HT1080 (cell line): ENCODE measurements around the gene TSPAN17. TPM values are rescaled to one million over a fixed set of nuclear protein-coding genes. Genes with fewer than 3 reads are reported as not detected.
"Not testable (repeated sequence)": the region's sequence is repeated elsewhere in the genome, so short reads cannot be mapped to it uniquely, and the experiment has no call there.

ENCODE experiments used
- DNase-seq: peaks from one replicate; pipeline ENCODE4 v3.0.0-alpha.2; 2015; ENCODE audit warnings: low read depth
- total RNA-seq: library from RNA; depleted of rRNA; stranded (reverse); fragments of >200 nt; shearing (Covaris generic); gene quantifications from 2 replicates; pipeline ENCODE4 v1.2.3, GENCODE V29; 2014

Gene TSPAN17
- total RNA-seq, 1 experiment from 2014 or later = 47.7 TPM

DNA sequence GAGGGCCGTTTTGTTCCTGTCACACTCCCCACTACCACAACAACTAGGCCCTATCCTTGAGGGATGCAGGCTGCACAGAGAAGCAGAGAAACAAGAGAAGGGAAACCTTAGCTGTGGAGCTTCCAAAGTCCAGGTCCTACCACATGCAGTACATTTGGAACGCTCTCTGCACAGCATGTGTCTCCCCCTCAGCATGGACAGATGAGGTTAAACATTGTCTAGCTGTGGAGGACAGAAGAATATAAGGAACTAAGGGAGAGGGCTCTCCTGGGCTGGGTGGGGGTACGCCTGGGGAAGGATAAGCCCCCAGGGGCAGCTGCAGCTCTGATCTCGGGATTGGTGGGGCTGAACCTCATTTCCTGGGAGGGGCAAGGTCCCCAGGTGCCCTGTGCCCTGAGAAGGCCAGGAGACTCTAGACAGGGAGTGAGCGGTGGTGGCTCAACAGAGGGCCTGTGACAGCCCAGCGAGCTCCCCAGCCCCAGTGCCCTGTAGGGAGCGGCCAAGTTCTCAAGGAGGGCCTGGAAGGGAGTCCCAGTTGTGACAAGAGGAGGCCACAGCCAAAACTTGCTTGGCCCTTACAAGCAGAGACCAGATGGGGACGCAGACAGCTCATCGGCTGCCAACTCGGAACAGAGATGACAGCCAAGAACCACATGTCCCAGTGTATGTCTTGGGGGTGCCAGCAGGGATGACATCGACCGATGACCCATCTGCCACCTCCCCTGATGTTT lies 30.1 kb downstream of the TSPAN17 start:
- DNase-seq = no peak

DNA sequence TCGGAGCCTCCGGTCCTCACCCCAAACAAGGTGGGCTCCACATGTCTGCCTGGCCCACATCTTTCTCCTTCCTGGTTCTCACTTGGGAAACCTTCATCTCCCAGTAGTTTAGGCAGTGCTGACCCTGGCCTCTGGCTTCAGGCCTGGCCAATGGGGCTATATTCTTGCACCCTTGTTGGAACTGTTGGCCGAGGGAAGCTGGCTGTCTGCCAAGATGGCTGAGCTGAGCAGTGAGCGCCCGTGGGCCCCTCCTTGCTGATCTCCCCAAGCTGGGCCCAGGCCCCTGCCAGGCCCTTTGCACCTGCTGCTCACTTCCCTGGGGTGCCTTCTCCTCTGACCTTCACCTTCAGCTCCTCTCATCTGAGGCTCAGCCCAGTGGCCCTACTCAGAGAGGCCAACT lies 31.3 kb downstream of the TSPAN17 start:
- no peak for DNase-seq

DNA sequence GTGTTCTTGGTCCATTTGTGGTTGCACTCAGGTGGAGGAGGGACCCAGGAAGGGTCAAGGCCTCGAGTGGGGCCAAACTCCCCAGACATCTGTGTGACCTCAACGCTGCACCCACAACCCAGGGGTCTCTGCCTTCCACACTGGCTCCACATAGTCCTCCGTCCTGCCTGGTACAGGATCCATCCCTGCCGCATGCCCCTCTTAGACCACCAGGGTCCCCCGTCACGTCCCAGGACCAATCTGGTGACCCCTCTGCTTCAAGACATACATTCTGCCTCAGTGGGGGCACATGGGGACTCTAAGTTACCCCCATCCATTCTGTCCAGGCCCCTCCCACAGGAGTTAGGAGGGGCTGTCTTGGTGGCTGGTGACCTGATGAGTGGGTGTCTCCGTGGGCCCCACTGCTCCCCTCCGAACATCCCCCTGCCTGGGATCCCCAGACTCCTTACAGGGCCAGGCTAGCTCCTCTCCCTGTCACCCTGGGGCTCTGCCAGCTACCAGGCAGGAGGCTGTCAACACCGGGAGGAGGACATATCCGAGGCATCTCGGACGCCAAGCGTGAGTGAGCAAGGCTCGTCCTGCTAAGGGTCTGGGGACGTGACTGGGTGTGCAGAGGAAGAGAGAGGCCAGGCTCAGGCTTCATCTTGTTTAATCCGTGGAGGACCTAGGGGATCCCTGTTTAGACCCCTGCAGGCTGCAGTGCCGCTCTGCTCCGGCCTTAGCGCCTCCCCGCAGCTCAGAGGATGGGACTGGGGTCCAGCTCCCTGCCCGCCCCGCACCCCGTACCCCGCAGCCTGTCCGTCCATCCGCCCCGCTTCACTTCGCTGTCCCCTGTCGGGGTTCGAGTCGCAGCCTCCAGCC lies 32.3 kb downstream of the TSPAN17 start:
- no peak for DNase-seq

DNA sequence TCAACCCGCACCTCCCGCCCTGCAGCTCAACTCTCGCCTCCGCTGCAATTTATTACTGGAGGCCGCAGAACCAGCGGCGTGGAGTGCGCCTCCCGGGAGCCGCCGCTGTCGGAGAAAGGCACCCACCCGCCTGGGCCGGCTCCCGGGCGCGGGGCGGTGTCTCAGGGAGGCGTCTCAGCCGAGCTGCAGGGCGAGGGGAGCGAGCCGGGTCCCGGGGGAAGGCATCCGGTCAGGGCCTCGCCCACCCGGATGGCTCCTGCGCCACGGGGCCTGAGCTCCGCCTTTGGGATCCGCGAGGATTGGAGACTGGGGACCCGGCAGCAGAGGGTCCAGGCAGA lies 32.9 kb downstream of the TSPAN17 start:
- DNase-seq = no peak

DNA sequence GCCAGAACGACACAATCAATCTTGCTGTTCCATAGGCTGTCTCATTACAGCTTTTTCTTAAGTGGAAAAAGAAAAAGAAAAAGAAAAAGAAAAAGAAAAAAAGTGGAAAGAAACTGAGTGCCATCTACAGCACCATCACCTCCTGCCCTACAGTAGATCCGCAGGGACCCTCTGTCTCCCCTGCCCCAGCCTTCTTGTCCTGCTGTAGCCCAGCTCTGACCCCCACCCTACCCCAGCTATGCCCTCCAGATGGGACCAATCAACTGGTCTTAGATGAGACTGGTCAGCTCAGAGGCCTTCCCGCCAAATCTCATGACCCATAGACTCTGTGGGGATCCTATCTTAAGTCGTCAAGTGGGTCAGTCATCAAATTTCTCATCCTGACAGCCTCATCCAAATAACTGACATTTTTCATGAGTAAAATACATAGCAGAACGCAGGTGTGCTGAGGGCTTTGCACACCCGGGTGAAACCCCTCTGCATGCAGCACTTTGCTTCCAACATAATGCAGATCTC lies 34.8 kb downstream of the TSPAN17 start:
- DNase-seq = no peak

DNA sequence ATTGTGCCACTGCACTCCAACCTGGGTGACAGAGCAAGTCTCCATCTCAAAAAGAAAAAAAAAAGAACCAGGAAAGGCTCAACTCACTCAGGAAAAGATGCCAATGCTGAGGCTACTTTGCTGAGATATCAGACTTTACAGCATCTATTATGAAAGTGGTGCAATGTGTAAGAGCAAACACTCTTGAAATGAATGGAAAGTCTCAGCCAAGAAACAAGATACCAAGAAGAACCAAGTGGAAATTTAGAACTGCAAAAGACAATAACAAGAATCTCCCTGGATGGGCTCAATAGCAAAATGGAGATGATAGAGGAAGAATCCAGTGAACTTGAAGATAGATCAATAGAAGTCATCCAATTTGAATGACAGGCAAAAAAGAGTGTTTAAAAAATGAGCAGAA lies 37.7 kb downstream of the TSPAN17 start:
- no peak for DNase-seq

DNA sequence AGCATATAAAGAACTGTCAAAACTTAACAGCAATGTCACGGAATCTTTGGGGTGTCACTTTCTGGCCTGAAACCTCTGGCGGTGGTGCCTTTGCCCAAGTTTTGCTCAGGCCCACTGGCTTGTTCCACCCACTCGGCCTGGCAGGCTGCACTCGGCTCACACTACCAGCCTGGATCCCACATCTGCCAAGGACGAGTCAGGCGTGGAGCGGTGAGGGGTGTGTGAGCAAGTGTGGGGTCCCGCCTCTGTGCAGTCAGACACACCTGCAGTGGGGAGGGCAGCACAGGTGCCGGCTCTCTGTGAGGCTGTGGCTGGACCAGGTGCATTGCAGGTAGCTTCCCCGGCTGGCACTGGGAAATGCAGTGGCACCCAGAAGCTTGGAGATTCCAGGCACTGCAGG lies 40.0 kb downstream of the TSPAN17 start:
- no peak for DNase-seq

DNA sequence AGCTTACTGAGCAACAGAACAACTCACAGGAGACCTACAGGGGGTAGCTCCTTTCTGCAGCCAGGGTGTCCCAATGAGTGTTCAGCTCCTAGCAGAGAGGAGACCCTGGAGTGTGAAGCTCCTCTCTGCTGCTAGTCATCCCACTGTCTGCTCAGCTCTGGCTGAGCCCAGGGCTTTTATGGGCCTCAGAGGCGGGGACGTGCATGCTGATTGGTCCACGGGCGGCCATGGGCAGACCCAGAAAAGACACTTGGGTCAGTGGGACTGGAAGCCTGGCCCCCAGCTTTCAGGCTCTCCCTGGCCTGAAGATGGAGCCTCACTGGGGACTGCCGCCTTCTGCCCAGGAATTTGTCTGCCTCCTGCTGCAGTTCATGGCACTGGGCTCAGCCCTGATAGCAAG lies 40.6 kb downstream of the TSPAN17 start:
- no peak for DNase-seq

DNA sequence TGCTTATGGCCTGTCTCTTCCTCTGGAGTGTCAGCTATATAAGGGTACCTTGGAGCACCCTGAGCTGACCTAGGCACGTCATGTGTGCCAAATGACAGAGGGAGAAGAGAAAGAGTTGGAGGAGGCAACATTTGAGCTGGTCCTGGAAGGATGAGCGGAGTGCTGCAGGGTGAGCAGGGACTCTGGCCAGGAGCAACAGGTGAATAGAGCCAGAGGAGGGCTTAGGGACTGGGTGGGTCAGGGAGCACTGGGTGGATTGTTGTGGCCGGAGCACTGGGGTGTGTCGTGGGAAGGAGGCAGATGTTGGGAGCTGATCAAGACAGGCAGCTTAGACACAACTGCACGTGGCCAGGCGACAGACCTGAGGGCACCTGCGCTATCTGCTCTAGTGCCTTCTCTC lies 43.6 kb downstream of the TSPAN17 start:
- no peak for DNase-seq

DNA sequence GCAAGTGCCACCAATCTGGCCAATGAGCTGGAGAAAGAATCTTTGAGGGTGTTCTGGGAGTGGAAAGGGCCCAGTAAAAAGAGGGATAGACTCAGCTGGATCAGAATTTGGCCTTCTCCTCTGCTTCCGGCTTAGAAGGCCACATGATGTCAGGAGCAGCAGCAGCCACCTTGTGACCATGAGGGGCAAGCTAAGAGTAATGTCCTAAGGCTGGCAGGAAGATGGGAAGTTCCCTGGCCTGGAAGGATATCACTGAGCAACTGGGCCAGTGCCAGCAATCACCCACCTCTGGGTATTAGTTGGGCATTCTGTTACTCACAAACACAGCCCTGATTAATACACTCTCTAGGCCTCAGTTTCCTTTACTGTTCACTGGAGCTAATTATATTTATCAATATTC lies 44.2 kb downstream of the TSPAN17 start:
- no peak for DNase-seq

DNA sequence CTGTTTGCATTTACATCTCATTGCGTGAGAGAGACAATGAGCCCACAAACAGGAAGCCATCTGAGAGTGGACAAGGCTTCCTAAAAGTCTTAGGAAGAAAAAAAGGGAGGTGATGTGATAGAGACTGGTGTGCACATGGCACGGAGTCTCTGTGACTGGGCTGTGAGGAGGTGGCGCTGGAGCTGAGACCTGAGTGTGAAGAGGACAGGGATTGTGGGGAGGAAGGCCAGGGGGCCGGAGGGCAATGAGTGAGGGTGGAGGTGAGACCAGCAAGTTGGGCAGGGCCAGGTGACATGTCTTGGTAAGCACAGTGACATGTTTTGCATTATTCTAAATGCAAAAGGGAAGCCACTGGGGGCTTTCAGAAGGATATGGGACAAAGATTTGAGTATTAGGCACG lies 45.0 kb downstream of the TSPAN17 start:
- DNase-seq = no peak

DNA sequence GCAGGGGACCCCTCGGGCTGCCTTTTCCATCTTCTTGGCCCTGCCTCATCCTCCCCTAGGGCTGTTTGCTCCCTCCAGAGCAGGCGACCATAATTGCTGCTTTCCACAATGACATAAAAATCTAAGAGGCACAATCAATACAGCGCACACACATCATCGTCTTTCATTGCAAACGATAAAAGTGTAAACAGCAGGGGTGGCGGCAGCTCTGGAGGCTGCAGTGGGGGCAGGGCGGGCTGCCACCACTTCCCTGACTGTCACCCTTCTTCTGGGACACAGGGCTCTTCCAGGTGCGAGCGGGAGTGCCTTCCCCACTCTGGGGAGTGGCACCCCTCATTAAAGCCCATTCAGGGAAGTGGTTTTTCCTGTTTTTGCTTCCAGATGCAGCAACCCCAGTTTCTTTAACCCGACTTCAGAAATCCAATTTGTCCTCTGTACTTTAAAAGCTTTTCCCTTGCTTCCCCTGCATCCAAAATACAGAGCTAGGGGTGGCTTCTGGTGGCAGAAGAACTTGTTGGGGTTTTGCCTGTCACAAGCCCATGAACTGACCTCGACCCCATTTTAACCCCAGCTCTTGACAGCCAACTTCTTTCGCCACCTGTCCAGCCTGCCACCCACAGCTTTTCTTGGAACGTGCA lies 45.7 kb downstream of the TSPAN17 start:
- DNase-seq = no peak

DNA sequence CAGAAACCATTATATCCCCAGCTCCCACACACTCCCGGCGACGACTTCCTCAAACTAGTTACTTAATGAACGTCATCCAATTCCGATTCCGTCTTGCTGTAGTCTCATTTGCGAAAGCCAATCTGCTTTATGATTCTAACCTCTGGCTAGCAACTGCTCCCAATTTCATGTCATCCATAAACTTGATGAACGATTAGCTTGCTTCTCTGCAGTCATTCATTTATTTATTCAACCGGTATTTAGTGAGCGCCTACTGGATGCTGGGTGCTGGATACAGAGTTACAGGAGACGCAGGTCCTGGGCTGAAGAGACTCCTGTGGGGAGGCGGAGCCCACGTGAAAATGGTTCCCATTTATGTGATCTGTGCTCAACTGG lies 46.2 kb downstream of the TSPAN17 start:
- no peak for DNase-seq

DNA sequence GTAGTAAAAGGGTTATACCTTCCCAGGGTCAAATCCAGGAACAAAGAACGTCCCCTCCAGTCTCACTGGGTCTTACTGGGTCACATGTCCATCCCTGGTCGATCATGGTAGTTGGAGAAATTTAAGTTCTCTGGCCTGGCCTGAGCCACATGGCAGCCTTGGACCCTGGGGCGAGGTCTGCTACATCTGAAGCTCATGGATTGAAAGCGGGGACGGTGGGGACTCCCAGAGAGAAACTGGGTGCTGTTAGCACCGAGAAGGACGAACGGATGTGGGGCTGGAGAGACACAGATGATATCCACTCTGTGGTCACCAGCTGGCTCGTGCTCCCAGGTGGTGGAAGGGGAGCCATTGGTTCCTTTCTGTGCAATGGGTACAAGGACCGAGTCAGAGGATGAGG lies 46.9 kb downstream of the TSPAN17 start:
- no peak for DNase-seq

DNA sequence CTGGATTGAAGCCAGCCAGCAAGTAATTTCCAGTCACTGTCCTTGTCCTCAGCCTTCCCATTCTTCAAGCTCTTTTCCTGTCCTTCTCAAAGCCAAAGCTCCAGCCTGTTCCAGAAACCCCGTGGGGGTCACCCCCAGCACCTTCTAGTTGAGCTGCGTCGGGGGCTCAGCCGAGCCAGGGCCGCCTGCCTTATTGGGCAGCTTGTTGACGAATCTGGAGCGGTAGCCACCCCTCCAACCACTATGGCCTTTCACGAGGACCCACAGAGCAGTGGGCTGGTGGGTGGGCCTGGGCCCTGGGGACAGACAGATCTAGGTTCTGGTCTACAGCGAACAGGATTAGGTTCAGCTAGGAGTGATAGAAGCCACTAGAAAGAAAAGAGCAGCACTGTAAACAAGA lies 47.3 kb downstream of the TSPAN17 start:
- DNase-seq = no peak

DNA sequence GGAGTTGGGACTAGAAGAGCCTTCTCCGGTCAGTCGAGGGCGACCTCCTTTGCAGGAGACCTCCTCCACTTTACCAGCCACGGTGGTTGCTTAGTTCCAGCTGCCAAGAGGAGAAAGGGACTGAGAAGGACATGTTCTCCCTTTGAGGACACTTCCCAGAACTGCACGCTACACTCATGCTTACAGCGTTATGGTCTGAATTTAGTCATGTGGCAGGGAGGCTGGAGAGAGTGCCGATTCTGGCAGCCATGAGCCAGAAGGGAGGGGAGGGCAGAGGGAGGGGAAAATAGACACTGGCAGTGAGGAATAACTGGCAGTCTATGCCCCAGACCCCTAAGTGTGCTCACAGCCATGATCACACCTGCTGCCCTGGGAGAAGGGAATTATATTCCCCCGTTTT lies 47.8 kb downstream of the TSPAN17 start:
- DNase-seq = no peak

DNA sequence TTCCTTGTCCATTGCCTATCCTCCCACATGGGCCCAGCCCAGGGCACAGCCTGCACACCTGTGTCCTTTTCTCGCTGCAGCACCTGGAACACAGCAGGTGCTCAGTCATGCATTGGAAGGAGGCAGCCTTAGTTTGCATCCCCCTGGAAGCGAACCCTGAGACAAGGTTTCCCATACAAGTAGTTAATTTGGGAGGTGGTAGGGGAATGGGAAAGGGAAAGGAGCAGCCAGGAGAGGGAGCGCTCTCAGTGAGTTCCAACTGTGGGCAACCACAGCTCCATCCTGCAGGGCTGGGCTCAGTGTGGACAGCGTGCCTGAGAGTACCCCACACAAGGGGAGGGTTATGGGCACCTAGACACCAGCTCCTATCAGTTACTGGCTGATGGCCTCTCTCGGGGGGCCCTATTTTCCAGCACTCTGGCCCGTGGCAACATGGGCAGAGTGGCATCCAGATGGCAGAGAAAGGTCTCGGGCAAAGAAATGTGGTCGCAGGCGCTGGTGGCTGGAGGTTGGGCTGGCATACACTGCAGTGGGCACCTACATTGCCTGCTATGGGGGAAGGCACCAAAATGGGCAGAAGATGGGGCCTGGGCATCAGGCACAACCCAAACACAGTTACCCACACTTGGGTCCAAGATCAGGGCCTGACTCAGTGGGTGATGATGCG lies 50.1 kb downstream of the TSPAN17 start:
- DNase-seq = no peak

DNA sequence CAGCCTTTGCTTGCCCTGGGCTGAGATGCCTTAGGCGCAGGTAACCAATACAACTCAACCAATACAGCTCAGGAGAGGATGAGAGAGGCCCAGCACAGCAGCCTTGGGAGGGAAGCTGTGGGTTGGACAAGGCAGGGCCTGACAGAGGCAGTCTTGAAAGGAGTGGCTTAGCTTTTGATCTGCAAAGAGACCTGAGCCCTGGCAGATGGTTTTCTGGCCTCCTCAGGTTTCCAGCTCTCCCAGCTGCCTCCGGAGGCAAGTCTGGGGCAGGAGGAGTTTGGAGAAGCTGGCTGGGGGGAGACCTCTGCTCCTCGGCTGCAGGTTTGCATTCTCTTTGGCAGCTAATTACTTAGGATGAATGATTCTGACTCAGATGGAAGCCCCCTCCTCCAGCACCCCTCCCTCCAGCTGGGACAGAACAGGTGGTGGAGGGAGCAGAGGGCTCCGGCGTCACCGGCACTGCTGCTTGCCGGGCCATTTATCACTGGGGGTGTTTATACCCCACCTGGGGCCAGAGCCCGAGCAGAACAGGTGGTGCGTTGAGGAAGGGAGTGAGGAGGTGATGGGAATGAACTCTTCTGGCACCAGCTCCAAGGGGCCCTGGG lies 50.8 kb downstream of the TSPAN17 start:
- DNase-seq = no peak

DNA sequence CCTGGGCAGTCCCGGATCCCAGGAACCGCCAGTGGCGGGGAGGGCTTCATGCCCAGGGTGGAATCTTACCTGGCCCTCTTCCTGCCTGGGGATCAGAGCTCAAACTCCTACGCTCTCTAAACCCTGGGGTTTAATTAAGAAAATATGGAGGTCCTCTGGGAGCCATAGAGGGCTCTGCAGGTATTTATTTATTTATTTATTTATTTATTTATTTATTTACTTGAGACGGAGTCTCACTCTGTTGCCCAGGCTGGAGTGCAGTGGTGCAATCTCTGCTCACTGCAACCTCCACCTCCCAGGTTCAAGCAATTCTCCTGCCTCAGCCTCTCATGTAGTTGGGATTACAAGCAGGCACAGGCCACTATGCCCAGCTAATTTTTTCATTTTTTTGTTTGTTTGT lies 52.2 kb downstream of the TSPAN17 start:
- not testable (repeated sequence) for DNase-seq

DNA sequence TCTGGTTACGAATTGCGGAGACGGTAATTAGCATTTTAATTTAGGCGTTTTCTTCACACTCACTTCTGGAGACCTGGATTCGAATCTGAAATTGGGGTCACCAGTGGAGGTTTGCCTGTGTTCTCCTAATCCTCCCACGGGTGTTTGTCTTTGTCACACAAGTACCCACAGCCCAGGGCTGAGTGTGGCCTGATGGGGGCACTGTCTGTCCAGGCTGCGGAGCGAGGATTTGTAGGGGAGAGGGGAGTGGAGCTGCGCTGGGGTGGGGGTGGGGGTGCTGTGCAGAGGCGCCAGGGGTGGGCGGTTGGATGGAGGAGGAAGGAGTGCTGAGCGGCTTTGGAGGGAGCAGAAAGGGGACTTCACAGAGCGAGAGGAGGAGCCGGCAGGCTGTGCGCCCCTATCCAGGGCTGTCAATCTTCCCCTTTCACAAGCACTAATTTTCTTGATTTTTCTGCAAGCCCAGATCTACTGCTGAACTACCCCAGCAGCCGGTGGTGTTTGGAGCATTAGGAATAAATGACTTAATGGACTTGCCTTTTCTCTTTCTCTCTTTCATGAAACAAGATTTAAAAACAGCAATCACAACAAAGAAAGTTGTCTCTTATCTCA lies 53.1 kb downstream of the TSPAN17 start:
- no peak for DNase-seq
